B cell (primary cell): ENCODE data around the gene MSH4. TPM values are rescaled to one million over a fixed set of nuclear protein-coding genes. Genes with fewer than 3 reads are reported as not detected.
"Not testable (repeated sequence)": the region's sequence is repeated elsewhere in the genome, so short reads cannot be mapped to it uniquely, and the experiment has no call there.

Source experiments
- ATAC-seq: fragments of 200-7000 bp; cut with Tn5 transposase; one replicate; pipeline ENCODE4 v1.10.0; 2021; ENCODE audit warnings: low read depth, mild to moderate bottlenecking, moderate number of reproducible peaks, moderate library complexity
- CTCF ChIA-PET: fragments of 350-600 bp; sonication (Branson Sonifier 250); formaldehyde crosslinking; loops from one replicate; lab custom pipeline; 2021; ENCODE audit warnings: antibody characterized with exemption, inconsistent platforms; lab: Charles Lee
- POLR2A ChIA-PET: fragments of 350-600 bp; sonication (Branson Sonifier 250); formaldehyde crosslinking; loops from one replicate; lab custom pipeline; 2021; ENCODE audit warnings: antibody characterized with exemption; lab: Charles Lee
- DNase-seq: peaks from one replicate; pipeline ENCODE4 v3.0.0; 2013
- H2AFZ ChIP-seq: 2 replicates; pipeline ENCODE4 v1.6.1; 2012; ENCODE audit warnings: mild to moderate bottlenecking, low read depth, low read length; ENCODE audit not compliant: insufficient read depth, poor library complexity, severe bottlenecking
- H3K27ac ChIP-seq, 2 donors: 1 replicate in 1 of 2; 2 replicates in 1 of 2; pipeline ENCODE4 v1.5.1; 2012 to 2013; ENCODE audit warnings: low read length in 2 of 2, mild to moderate bottlenecking in 2 of 2, moderate library complexity in 1 of 2
- H3K27me3 ChIP-seq, 4 experiments: fragments of 200-600 bp in 1 of 4; sonication (generic) in 1 of 4; replicated peaks in 1 of 4; 1 replicate in 2 of 4; 2 replicates in 2 of 4; pipeline versions ENCODE4 v1.6.1 to v1.7.0; 2013 to 2016; ENCODE audit warnings: low read length in 3 of 4, mild to moderate bottlenecking in 2 of 4, mixed read lengths in 1 of 4, moderate library complexity in 1 of 4; ENCODE audit not compliant: insufficient read depth in 4 of 4, control insufficient read depth in 3 of 4; ENCODE audit errors: control extremely low read depth in 1 of 4
- H3K36me3 ChIP-seq, 2 experiments: replicated peaks in 1 of 2; 1 replicate in 1 of 2; 2 replicates in 1 of 2; pipeline versions ENCODE4 v1.6.1 to v1.7.1; 2013; ENCODE audit warnings: low read length in 1 of 2; ENCODE audit not compliant: insufficient read depth in 2 of 2, control insufficient read depth in 1 of 2; ENCODE audit errors: control extremely low read depth in 1 of 2, extremely low read depth in 1 of 2
- H3K4me1 ChIP-seq, 2 donors: fragments of 200-600 bp in 1 of 2; sonication (generic) in 1 of 2; 1 replicate in 1 of 2; 2 replicates in 1 of 2; pipeline versions ENCODE4 v1.5.1 to v1.6.1; 2013 to 2017; ENCODE audit warnings: low read length in 2 of 2; ENCODE audit not compliant: control insufficient read depth in 2 of 2, insufficient read depth in 2 of 2
- H3K4me2 ChIP-seq: replicated peaks from 2 replicates; pipeline ENCODE3; 2012; ENCODE audit warnings: mild to moderate bottlenecking, low read depth, low read length; ENCODE audit not compliant: poor library complexity, severe bottlenecking
- H3K4me3 ChIP-seq, 5 experiments: fragments of 200-600 bp in 1 of 5; sonication (generic) in 1 of 5; 1 replicate in 3 of 5; 2 replicates in 2 of 5; pipeline versions ENCODE4 v1.5.1 to v1.7.0; 2011 to 2016; ENCODE audit warnings: low read length in 4 of 5, mild to moderate bottlenecking in 4 of 5, low read depth in 2 of 5, control low read depth in 1 of 5, moderate library complexity in 1 of 5; ENCODE audit not compliant: insufficient read depth in 1 of 5; ENCODE audit errors: control extremely low read depth in 1 of 5, extremely low read depth in 1 of 5
- H3K79me2 ChIP-seq: fragments of 200-600 bp; sonication (generic); one replicate; pipeline ENCODE4 v1.6.0; 2016; ENCODE audit warnings: low read length; ENCODE audit not compliant: control insufficient read depth, insufficient read depth
- H3K9ac ChIP-seq: fragments of 200-600 bp; sonication (generic); 2 replicates; pipeline ENCODE4 v1.6.1; 2017; ENCODE audit warnings: mild to moderate bottlenecking, low read length, moderate library complexity
- H3K9me3 ChIP-seq, 3 donors: one replicate each; pipeline versions ENCODE4 v1.6.1 to v1.7.1; 2013; ENCODE audit warnings: low read length in 2 of 3; ENCODE audit not compliant: control insufficient read depth in 2 of 3, insufficient read depth in 1 of 3; ENCODE audit errors: control extremely low read depth in 1 of 3
- H4K20me1 ChIP-seq: 2 replicates; pipeline ENCODE4 v1.6.0; 2012; ENCODE audit warnings: mild to moderate bottlenecking, low read length; ENCODE audit not compliant: insufficient read depth, control insufficient read depth, poor library complexity, severe bottlenecking
- H3K27ac Mint-ChIP-seq: one replicate; pipeline ENCODE4 v1.8.0; 2021; ENCODE audit warnings: mixed read lengths
- H3K27me3 Mint-ChIP-seq: one replicate; pipeline ENCODE4 v1.8.0; 2021; ENCODE audit warnings: mixed read lengths
- H3K4me1 Mint-ChIP-seq: one replicate; pipeline ENCODE4 v1.8.0; 2021; ENCODE audit warnings: mixed read lengths
- H3K4me3 Mint-ChIP-seq: one replicate; pipeline ENCODE4 v1.8.0; 2021; ENCODE audit warnings: mixed read lengths
- H3K9me3 Mint-ChIP-seq: one replicate; pipeline ENCODE4 v1.8.0; 2022; ENCODE audit warnings: mixed read lengths; ENCODE audit not compliant: insufficient read depth
- EZH2 ChIP-seq: IDR thresholded peaks from 2 replicates; pipeline ENCODE4 v1.6.1; 2012; ENCODE audit warnings: borderline replicate concordance, low read depth, mild to moderate bottlenecking, moderate library complexity, low read length; ENCODE audit not compliant: insufficient read depth, poor library complexity, severe bottlenecking
- WGBS: methylation state at CpG from one replicate; pipeline ENCODE4 v1.1.5; 2013; ENCODE audit warnings: missing lambda C conversion rate; ENCODE audit not compliant: insufficient coverage; 5-methylcytosine and 5-hydroxymethylcytosine counted together
- intact Hi-C: fragments of 100-400 bp; cut with micrococcal nuclease; formaldehyde crosslinking; loops from one replicate; pipeline ENCODE4 v1.10.0; 2022
- polyA minus RNA-seq: library from RNA; depleted of rRNA, polyadenylated mRNA; stranded (reverse); fragments of >200 nt; gene quantifications from 2 replicates; pipeline ENCODE4 v1.2.3, GENCODE V29; 2012
- polyA plus RNA-seq: library from polyadenylated mRNA; depleted of rRNA; stranded (reverse); fragments of >200 nt; gene quantifications from 2 replicates; pipeline ENCODE4 v1.2.3, GENCODE V29; 2012
- total RNA-seq, 2 donors: library from RNA; stranded (reverse); fragments of 120-200 nt in 1 of 2; gene quantifications; 1 replicate in 1 of 2; 2 replicates in 1 of 2; pipeline versions ENCODE4 v1.2.3 to v1.2.4, GENCODE V29; 2013 to 2022
- TF ChIP-seq, protein P1 (sequence below): fragments of 200-600 bp; IDR thresholded peaks from one replicate; pipeline ENCODE4 v1.8.0; 2022; ENCODE audit warnings: antibody characterized with exemption, mild to moderate bottlenecking

MSH4 gene
- total RNA-seq (1.4 and 1.7 TPM in 2 replicates), polyA plus RNA-seq (0.19 and 0.20 TPM in 2 replicates), polyA minus RNA-seq (0.07 TPM in 1 of 2 replicates, not detected in the other)
- 0.56 TPM for total RNA-seq (2013)

DNA sequence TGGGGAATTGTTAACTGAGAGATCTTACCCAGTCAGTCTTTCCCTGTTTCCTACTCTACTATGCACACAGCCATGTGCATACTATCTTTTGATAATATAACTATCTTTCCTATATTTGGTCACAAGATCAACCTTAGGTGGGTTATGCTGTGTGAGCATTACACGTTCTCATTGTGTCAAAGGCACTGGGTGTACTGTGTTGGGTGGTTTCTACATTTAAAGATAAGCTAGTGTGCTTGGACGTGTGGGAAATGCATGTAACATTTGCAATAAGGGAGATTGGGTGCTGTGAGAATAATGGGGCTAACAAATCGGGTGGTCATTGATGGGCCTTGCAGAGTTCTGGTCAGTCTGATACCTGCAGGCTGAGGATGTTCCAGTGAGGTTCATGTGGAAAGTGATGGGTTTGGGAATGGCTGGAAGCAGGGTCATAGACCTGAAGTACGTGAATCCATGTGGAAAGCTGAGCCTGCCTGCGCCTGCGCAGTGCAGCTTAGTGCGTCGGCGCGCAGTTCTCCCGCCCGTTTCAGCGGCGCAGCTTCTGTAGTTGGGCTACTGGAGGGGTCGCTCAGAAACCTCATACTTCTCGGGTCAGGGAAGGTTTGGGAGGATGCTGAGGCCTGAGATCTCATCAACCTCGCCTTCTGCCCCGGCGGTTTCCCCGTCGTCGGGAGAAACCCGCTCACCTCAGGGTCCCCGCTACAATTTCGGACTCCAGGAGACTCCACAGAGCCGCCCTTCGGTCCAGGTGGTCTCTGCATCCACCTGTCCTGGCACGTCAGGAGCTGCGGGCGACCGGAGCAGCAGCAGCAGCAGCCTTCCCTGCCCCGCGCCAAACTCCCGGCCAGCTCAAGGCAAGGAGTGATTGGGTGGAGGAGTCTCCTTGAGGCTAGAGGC, at the start of gene MSH4:
Gene MSH4, plus strand, starts transcription at position 507 of the 897 bp plus-strand sequence. Its CDS starts 104 bp downstream, at position 611.
- Histone ChIP-seq H3K27ac (no peak within 1 kb of the TSS), H3K4me2 (no peak within 1 kb of the TSS), H3K27me3 (no peaks in the 10 kb centered on the region), H3K4me3 (no peak within 1 kb of the TSS), H4K20me1 (peaks cover 26% of the 10 kb centered on the region), H3K9ac (no peak within 1 kb of the TSS), H3K9me3 (peaks cover 0 to 3% (median 0%) of the 10 kb centered on the region in 3 donors), H3K4me1 (no peaks in the 10 kb centered on the region), H2AFZ (no peak within 1 kb of the TSS), H3K79me2 (no peaks in the 10 kb centered on the region), H3K36me3 (peaks cover 0 to 53% of the 10 kb centered on the region in 2 experiments)
- no peak for TF ChIP-seq EZH2
- TF ChIP-seq, protein P1, sequence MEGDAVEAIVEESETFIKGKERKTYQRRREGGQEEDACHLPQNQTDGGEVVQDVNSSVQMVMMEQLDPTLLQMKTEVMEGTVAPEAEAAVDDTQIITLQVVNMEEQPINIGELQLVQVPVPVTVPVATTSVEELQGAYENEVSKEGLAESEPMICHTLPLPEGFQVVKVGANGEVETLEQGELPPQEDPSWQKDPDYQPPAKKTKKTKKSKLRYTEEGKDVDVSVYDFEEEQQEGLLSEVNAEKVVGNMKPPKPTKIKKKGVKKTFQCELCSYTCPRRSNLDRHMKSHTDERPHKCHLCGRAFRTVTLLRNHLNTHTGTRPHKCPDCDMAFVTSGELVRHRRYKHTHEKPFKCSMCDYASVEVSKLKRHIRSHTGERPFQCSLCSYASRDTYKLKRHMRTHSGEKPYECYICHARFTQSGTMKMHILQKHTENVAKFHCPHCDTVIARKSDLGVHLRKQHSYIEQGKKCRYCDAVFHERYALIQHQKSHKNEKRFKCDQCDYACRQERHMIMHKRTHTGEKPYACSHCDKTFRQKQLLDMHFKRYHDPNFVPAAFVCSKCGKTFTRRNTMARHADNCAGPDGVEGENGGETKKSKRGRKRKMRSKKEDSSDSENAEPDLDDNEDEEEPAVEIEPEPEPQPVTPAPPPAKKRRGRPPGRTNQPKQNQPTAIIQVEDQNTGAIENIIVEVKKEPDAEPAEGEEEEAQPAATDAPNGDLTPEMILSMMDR, result no peak
- no peak for ATAC-seq
- ChIA-PET POLR2A (no interaction called here), CTCF (interaction anchor here (0.6 kb wide), 1 partner anchor 49 kb away, joined by 3 read pairs; no protein-coding TSS in a partner anchor)
- Mint-ChIP-seq H3K9me3 (no peaks in the 10 kb centered on the region), H3K27ac (peak within 1 kb of the TSS; percentile 37), H3K4me3 (no peak within 1 kb of the TSS), H3K27me3 (no peaks in the 10 kb centered on the region), H3K4me1 (peaks cover 7% of the 10 kb centered on the region)
- 86% methylated on average over 34 of the region's 34 CpGs for WGBS
- intact Hi-C loops, result no loop called here
- DNase-seq, result no peak

DNA sequence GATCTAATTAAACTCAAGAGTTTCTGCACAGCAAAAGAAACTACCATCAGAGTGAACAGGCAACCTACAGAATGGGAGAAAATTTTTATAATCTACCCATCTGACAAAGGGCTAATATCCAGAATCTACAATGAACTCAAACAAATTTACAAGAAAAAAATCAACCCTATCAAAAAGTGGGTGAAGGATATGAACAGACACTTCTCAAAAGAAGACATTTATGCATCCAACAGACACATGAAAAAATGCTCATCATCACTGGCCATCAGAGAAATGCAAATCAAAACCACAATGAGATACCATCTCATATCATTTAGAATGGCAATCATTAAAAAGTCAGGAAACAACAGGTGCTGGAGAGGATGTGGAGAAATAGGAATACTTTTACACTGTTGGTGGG, 39.5 kb upstream of the MSH4 start:
- CTCF ChIA-PET, H3K4me3 ChIP-seq, POLR2A ChIA-PET, H3K27ac Mint-ChIP-seq, DNase-seq, H3K27me3 ChIP-seq, H3K4me3 Mint-ChIP-seq, H3K9me3 Mint-ChIP-seq, H3K27me3 Mint-ChIP-seq, H2AFZ ChIP-seq, H3K4me2 ChIP-seq, H3K4me1 Mint-ChIP-seq, H3K9me3 ChIP-seq, H4K20me1 ChIP-seq, intact Hi-C loops, ATAC-seq, H3K9ac ChIP-seq, H3K4me1 ChIP-seq, H3K79me2 ChIP-seq, H3K27ac ChIP-seq: not testable (repeated sequence)
- H3K36me3 ChIP-seq, result peaks cover 2 to 12% of the 10 kb centered on the region in 2 experiments

DNA sequence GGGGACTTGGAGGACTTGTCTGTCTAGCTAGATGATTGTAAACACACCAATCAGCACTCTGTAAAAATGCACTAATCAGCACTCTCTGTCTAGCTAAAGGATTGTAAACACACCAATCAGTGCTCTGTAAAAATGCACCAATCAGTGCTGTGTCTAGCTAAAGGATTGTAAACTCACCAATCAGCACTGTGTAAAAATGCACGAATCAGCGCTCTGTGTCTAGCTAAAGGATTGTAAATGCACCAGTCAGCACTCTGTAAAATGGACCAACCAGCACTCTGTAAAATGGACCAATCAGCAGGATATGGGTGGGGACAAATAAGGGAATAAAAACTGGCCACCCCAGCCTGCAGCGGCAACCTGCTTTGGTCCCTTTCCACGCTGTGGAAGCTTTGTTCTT, 38.1 kb upstream of the MSH4 start:
- H3K27ac Mint-ChIP-seq, intact Hi-C loops, H3K27ac ChIP-seq, H3K9me3 ChIP-seq, H3K9me3 Mint-ChIP-seq, H3K27me3 ChIP-seq, H2AFZ ChIP-seq, H3K4me1 ChIP-seq, H3K9ac ChIP-seq, H3K27me3 Mint-ChIP-seq, H3K4me2 ChIP-seq, POLR2A ChIA-PET, H3K4me1 Mint-ChIP-seq, H3K4me3 ChIP-seq, ATAC-seq, H4K20me1 ChIP-seq, H3K79me2 ChIP-seq, H3K4me3 Mint-ChIP-seq, DNase-seq: not testable (repeated sequence)
- CTCF ChIA-PET, result interaction anchor here (1.1 kb wide), 1 partner anchor 10 kb away, joined by 3 read pairs; no protein-coding TSS in a partner anchor
- WGBS, result 95% methylated on average over 4 of the region's 4 CpGs
- peaks cover 0 to 12% of the 10 kb centered on the region in 2 experiments for H3K36me3 ChIP-seq
